Smooth muscle cell (in vitro differentiated cells): ENCODE data around the gene MAP3K3. TPM values are rescaled to one million over a fixed set of nuclear protein-coding genes. Genes with fewer than 3 reads are reported as not detected.

ENCODE experiments used
- DNase-seq: peaks from one replicate; lab custom pipeline; 2025; ENCODE audit not compliant: unreplicated experiment; lab: John Stamatoyannopoulos, UW
- H2AFZ ChIP-seq: fragments of 200-600 bp; sonication (generic); 2 replicates; pipeline ENCODE4 v1.6.0; 2016; ENCODE audit warnings: antibody characterized with exemption, low read depth, mild to moderate bottlenecking
- H3F3A ChIP-seq: fragments of 200-600 bp; sonication (generic); 2 replicates; pipeline ENCODE4 v1.6.0; 2017; ENCODE audit warnings: antibody characterized with exemption, low read depth
- H3K27ac ChIP-seq: fragments of 200-600 bp; sonication (generic); 2 replicates; pipeline ENCODE4 v1.5.1; 2016; ENCODE audit warnings: low read depth, mild to moderate bottlenecking
- H3K27me3 ChIP-seq: fragments of 200-600 bp; sonication (generic); 2 replicates; pipeline ENCODE4 v1.6.1; 2016; ENCODE audit warnings: low read depth, mild to moderate bottlenecking
- H3K36me3 ChIP-seq: fragments of 200-600 bp; sonication (generic); 2 replicates; pipeline ENCODE4 v1.5.1; 2016; ENCODE audit warnings: low read depth
- H3K4me1 ChIP-seq: fragments of 200-600 bp; sonication (generic); 2 replicates; pipeline ENCODE4 v1.5.1; 2016; ENCODE audit warnings: low read depth
- H3K4me2 ChIP-seq: fragments of 200-600 bp; sonication (generic); 2 replicates; pipeline ENCODE4 v1.6.0; 2016; ENCODE audit warnings: mild to moderate bottlenecking
- H3K4me3 ChIP-seq: fragments of 200-600 bp; sonication (generic); 2 replicates; pipeline ENCODE4 v1.5.1; 2016; ENCODE audit warnings: mild to moderate bottlenecking
- H3K79me2 ChIP-seq: fragments of 200-600 bp; sonication (generic); 2 replicates; pipeline ENCODE4 v1.6.0; 2016; ENCODE audit warnings: low read depth, mild to moderate bottlenecking
- H3K9ac ChIP-seq: fragments of 200-600 bp; sonication (generic); 2 replicates; pipeline ENCODE4 v1.6.0; 2016; ENCODE audit warnings: low read depth
- H3K9me3 ChIP-seq: fragments of 200-600 bp; sonication (generic); replicated peaks from 2 replicates; pipeline ENCODE4 v1.5.1; 2016; ENCODE audit warnings: low read depth
- H4K20me1 ChIP-seq: fragments of 200-600 bp; sonication (generic); 2 replicates; pipeline ENCODE4 v1.6.0; 2016; ENCODE audit warnings: low read depth
- WGBS: methylation state at CpG from one replicate; pipeline ENCODE4 v1.1.7; 2016; ENCODE audit warnings: low lambda C conversion rate; 5-methylcytosine and 5-hydroxymethylcytosine counted together
- polyA plus RNA-seq: library from polyadenylated mRNA; unstranded; fragments of >200 nt; fragmentation: Nextera tagmentation; extraction: Ambion mirVana; gene quantifications from 2 replicates; pipeline ENCODE4 v1.2.1, GENCODE V29; 2016
- total RNA-seq: library from RNA; depleted of rRNA; stranded (reverse); fragments of >200 nt; gene quantifications from 2 replicates; pipeline ENCODE4 v1.2.3, GENCODE V29; 2014
- TF ChIP-seq, protein P1 (sequence below): fragments of 200-600 bp; sonication (generic); IDR thresholded peaks from 2 replicates; pipeline ENCODE4 v1.5.1; 2017; ENCODE audit warnings: borderline replicate concordance, mild to moderate bottlenecking, antibody characterized with exemption; ENCODE audit not compliant: insufficient read depth, poor library complexity, severe bottlenecking

Gene MAP3K3
- total and polyA plus RNA-seq, 2 experiments from 2014 or later: 16.0 to 23.6 TPM

- no peak overlapping the region for H3K27ac ChIP-seq
- 82% methylated on average over 5 of the region's 5 CpGs for WGBS
- H3F3A ChIP-seq: no peaks in the 10 kb centered on the region
- no peak overlapping the region for H3K4me3 ChIP-seq
- peaks cover 87% of the 10 kb centered on the region for H4K20me1 ChIP-seq
- no peaks in the 10 kb centered on the region for H3K4me1 ChIP-seq
- H3K9ac ChIP-seq: no peak overlapping the region
- H3K79me2 ChIP-seq: peaks cover 40% of the 10 kb centered on the region
- no peaks in the 10 kb centered on the region for H3K9me3 ChIP-seq
- H3K27me3 ChIP-seq: no peaks in the 10 kb centered on the region
- no peak for DNase-seq
- TF ChIP-seq, protein P1, sequence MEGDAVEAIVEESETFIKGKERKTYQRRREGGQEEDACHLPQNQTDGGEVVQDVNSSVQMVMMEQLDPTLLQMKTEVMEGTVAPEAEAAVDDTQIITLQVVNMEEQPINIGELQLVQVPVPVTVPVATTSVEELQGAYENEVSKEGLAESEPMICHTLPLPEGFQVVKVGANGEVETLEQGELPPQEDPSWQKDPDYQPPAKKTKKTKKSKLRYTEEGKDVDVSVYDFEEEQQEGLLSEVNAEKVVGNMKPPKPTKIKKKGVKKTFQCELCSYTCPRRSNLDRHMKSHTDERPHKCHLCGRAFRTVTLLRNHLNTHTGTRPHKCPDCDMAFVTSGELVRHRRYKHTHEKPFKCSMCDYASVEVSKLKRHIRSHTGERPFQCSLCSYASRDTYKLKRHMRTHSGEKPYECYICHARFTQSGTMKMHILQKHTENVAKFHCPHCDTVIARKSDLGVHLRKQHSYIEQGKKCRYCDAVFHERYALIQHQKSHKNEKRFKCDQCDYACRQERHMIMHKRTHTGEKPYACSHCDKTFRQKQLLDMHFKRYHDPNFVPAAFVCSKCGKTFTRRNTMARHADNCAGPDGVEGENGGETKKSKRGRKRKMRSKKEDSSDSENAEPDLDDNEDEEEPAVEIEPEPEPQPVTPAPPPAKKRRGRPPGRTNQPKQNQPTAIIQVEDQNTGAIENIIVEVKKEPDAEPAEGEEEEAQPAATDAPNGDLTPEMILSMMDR: no peak
- peaks cover 3% of the 10 kb centered on the region for H3K36me3 ChIP-seq
- H3K4me2 ChIP-seq: no peak overlapping the region
- H2AFZ ChIP-seq: no peak overlapping the region
Measured at GRCh38 chr17:63578769-63579111, 43.5 kb upstream of the MAP3K3 start.

- Histone ChIP-seq H3K9me3 (no peaks in the 10 kb centered on the region), H3K4me1 (no peaks in the 10 kb centered on the region), H3K27ac (no peak overlapping the region), H3K27me3 (no peaks in the 10 kb centered on the region), H3K36me3 (peaks cover 3% of the 10 kb centered on the region), H3K9ac (no peak overlapping the region), H4K20me1 (peaks cover 80% of the 10 kb centered on the region), H3K79me2 (peaks cover 32% of the 10 kb centered on the region), H3K4me3 (no peak overlapping the region), H3K4me2 (no peak overlapping the region), H2AFZ (no peak overlapping the region), H3F3A (no peaks in the 10 kb centered on the region)
- DNase-seq: no peak
- TF ChIP-seq, protein P1: no peak
- 95% methylated on average over 11 of the region's 11 CpGs for WGBS
Measured at GRCh38 chr17:63579633-63580032, 42.6 kb upstream of the MAP3K3 start.

- Histone ChIP-seq H2AFZ (no peak overlapping the region), H3K36me3 (peaks cover 14% of the 10 kb centered on the region), H3K4me1 (no peaks in the 10 kb centered on the region), H4K20me1 (peaks cover 15% of the 10 kb centered on the region), H3F3A (no peaks in the 10 kb centered on the region), H3K4me2 (no peak overlapping the region), H3K79me2 (no peaks in the 10 kb centered on the region), H3K9ac (no peak overlapping the region), H3K9me3 (no peaks in the 10 kb centered on the region), H3K27me3 (no peaks in the 10 kb centered on the region), H3K27ac (no peak overlapping the region), H3K4me3 (no peak overlapping the region)
- WGBS: 98% methylated on average over 5 of the region's 5 CpGs
- no peak for DNase-seq
- TF ChIP-seq, protein P1: no peak
Measured at GRCh38 chr17:63587770-63588169, 34.4 kb upstream of the MAP3K3 start.

DNA sequence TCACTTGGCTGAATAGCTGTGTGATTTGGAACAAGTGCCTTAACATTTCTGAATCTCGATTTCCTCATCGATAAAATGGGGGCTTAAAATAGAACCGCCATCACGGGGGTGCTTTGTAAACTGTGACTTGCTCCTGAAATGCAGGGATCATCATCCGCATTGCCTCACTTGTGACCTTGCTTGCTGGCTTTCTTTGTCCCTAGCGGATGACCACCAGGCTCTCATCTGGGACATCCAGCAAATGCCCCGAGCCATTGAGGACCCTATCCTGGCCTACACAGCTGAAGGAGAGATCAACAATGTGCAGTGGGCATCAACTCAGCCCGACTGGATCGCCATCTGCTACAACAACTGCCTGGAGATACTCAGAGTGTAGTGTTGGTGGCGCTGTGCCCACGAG, 33.4 kb upstream of the MAP3K3 start:
- H4K20me1 ChIP-seq: peaks cover 14% of the 10 kb centered on the region
- H3K27ac ChIP-seq: no peak overlapping the region
- H3K4me2 ChIP-seq: no peak overlapping the region
- TF ChIP-seq, protein P1: no peak
- H3K9me3 ChIP-seq: no peaks in the 10 kb centered on the region
- no peak for DNase-seq
- H3K4me1 ChIP-seq: no peaks in the 10 kb centered on the region
- peaks cover 10% of the 10 kb centered on the region for H3K36me3 ChIP-seq
- no peak overlapping the region for H3K4me3 ChIP-seq
- no peak overlapping the region for H3K9ac ChIP-seq
- H3K79me2 ChIP-seq: no peaks in the 10 kb centered on the region
- no peaks in the 10 kb centered on the region for H3K27me3 ChIP-seq
- no peak overlapping the region for H2AFZ ChIP-seq
- H3F3A ChIP-seq: no peaks in the 10 kb centered on the region
- WGBS: 96% methylated on average over 11 of the region's 11 CpGs
